Activated T-helper 1 cell treated with anti-CD3 and anti-CD28 coated beads, Interleukin-12 subunit alpha, Interleukin-12 subunit beta, Interleukin-2, Interleukin-4 antibody, amounts not matched to agents 30 ng/mL and 10 ng/mL and 1 ng/mL, durations not matched to agents 14 hours and 24 hours and 36 hours (primary cell): ENCODE results near the gene BBLN. TPM values are rescaled to one million over a fixed set of nuclear protein-coding genes. Genes with fewer than 3 reads are reported as not detected.
A peak's percentile ranks its signal among the peaks of the same experiment; 100 is the strongest.

Experiments
- DNase-seq: peaks from one replicate; pipeline ENCODE4 v3.0.0; 2021; ENCODE audit warnings: low spot score
- H3K27ac Mint-ChIP-seq: one replicate; pipeline ENCODE4 v1.8.0; 2021; ENCODE audit warnings: mild to moderate bottlenecking, mixed read lengths
- H3K27me3 Mint-ChIP-seq: one replicate; pipeline ENCODE4 v1.8.0; 2022; ENCODE audit warnings: mild to moderate bottlenecking, moderate library complexity, mixed read lengths; ENCODE audit not compliant: insufficient read depth
- H3K36me3 Mint-ChIP-seq: one replicate; pipeline ENCODE4 v1.8.0; 2021; ENCODE audit warnings: low read depth, mixed read lengths
- H3K4me1 Mint-ChIP-seq: one replicate; pipeline ENCODE4 v1.8.0; 2021; ENCODE audit warnings: low read depth, mixed read lengths
- H3K4me3 Mint-ChIP-seq: one replicate; pipeline ENCODE4 v1.8.0; 2021; ENCODE audit warnings: mild to moderate bottlenecking, moderate library complexity, mixed read lengths
- H3K9me3 Mint-ChIP-seq: one replicate; pipeline ENCODE4 v1.8.0; 2021; ENCODE audit warnings: mixed read lengths
- intact Hi-C: fragments of 100-400 bp; cut with micrococcal nuclease; formaldehyde crosslinking; loops from one replicate; pipeline ENCODE4 v1.15.1; 2024
- total RNA-seq: library from RNA; stranded (reverse); gene quantifications from 2 replicates; pipeline ENCODE4 v1.2.3, GENCODE V29; 2022

BBLN gene
- total RNA-seq, 1 donor from 2014 or later = 106 TPM

- no peaks in the 10 kb centered on the region for H3K27me3 Mint-ChIP-seq
- DNase-seq = no peak
- no peak overlapping the region for H3K27ac Mint-ChIP-seq
- peaks cover 8% of the 10 kb centered on the region for H3K36me3 Mint-ChIP-seq
- intact Hi-C loops = no loop called here
- peaks cover 19% of the 10 kb centered on the region for H3K4me1 Mint-ChIP-seq
- no peak overlapping the region for H3K4me3 Mint-ChIP-seq
- H3K9me3 Mint-ChIP-seq = no peaks in the 10 kb centered on the region
These were observed 39.9 kb upstream of the BBLN start for GRCh38 chr9:128120061-128120740.

GRCh38 chr9:128120741-128121465, 39.2 kb upstream of the BBLN start:
- Mint-ChIP-seq H3K4me3 (no peak overlapping the region), H3K9me3 (no peaks in the 10 kb centered on the region), H3K4me1 (peaks cover 26% of the 10 kb centered on the region), H3K27ac (no peak overlapping the region), H3K27me3 (no peaks in the 10 kb centered on the region), H3K36me3 (peaks cover 6% of the 10 kb centered on the region)
- intact Hi-C loops = no loop called here
- no peak for DNase-seq

GRCh38 chr9:128121466-128121810, 38.6 kb upstream of the BBLN start:
- no peak overlapping the region for H3K27ac Mint-ChIP-seq
- H3K4me3 Mint-ChIP-seq = no peak overlapping the region
- no peaks in the 10 kb centered on the region for H3K9me3 Mint-ChIP-seq
- peaks cover 32% of the 10 kb centered on the region for H3K4me1 Mint-ChIP-seq
- H3K36me3 Mint-ChIP-seq = peaks cover 6% of the 10 kb centered on the region
- intact Hi-C loops = no loop called here
- H3K27me3 Mint-ChIP-seq = no peaks in the 10 kb centered on the region
- DNase-seq = no peak

- Mint-ChIP-seq H3K9me3 (no peaks in the 10 kb centered on the region), H3K27ac (no peak overlapping the region), H3K4me3 (no peak overlapping the region), H3K27me3 (no peaks in the 10 kb centered on the region), H3K4me1 (peaks cover 35% of the 10 kb centered on the region), H3K36me3 (peaks cover 6% of the 10 kb centered on the region)
- intact Hi-C loops = no loop called here
- DNase-seq = no peak
These were observed 37.9 kb upstream of the BBLN start for GRCh38 chr9:128121924-128122808.

- Mint-ChIP-seq H3K27me3 (no peaks in the 10 kb centered on the region), H3K9me3 (no peaks in the 10 kb centered on the region), H3K4me3 (no peak overlapping the region), H3K36me3 (peaks cover 4% of the 10 kb centered on the region), H3K27ac (no peak overlapping the region), H3K4me1 (peaks cover 31% of the 10 kb centered on the region)
- intact Hi-C loops = no loop called here
- DNase-seq = no peak
These were observed 37.3 kb upstream of the BBLN start for GRCh38 chr9:128122809-128123175.

GRCh38 chr9:128123451-128124080, 36.5 kb upstream of the BBLN start:
- intact Hi-C loops = no loop called here
- Mint-ChIP-seq H3K27me3 (no peaks in the 10 kb centered on the region), H3K4me3 (no peak overlapping the region), H3K9me3 (no peaks in the 10 kb centered on the region), H3K36me3 (peaks cover 4% of the 10 kb centered on the region), H3K4me1 (peaks cover 24% of the 10 kb centered on the region), H3K27ac (no peak overlapping the region)
- DNase-seq = no peak

- Mint-ChIP-seq H3K27me3 (no peaks in the 10 kb centered on the region), H3K4me3 (peak overlapping the region; percentile 19), H3K9me3 (no peaks in the 10 kb centered on the region), H3K4me1 (peaks cover 31% of the 10 kb centered on the region), H3K36me3 (peaks cover 4% of the 10 kb centered on the region), H3K27ac (no peak overlapping the region)
- intact Hi-C loops = no loop called here
- no peak for DNase-seq
These were observed 35.6 kb upstream of the BBLN start for GRCh38 chr9:128124451-128124850.

GRCh38 chr9:128124873-128125579, 35.0 kb upstream of the BBLN start:
- H3K27me3 Mint-ChIP-seq = peaks cover 1% of the 10 kb centered on the region
- H3K4me1 Mint-ChIP-seq = peaks cover 34% of the 10 kb centered on the region
- H3K9me3 Mint-ChIP-seq = no peaks in the 10 kb centered on the region
- intact Hi-C loops = no loop called here
- no peak for DNase-seq
- H3K4me3 Mint-ChIP-seq = peak overlapping the region; percentile 56
- H3K36me3 Mint-ChIP-seq = peaks cover 4% of the 10 kb centered on the region
- no peak overlapping the region for H3K27ac Mint-ChIP-seq

GRCh38 chr9:128125580-128126354, 34.3 kb upstream of the BBLN start:
- Mint-ChIP-seq H3K36me3 (peaks cover 4% of the 10 kb centered on the region), H3K4me3 (peak overlapping the region; percentile 85)
- intact Hi-C loops = no loop called here

GRCh38 chr9:128127568-128127989, 32.5 kb upstream of the BBLN start, which contains the start of gene PTGES2:
PTGES2 (minus strand) TSS chr9:128127729; CDS start chr9:128127717, 12 bp downstream.
- Mint-ChIP-seq H3K27ac (peak within 1 kb of the TSS; percentile 99), H3K4me1 (peaks cover 34% of the 10 kb centered on the region), H3K9me3 (no peaks in the 10 kb centered on the region), H3K27me3 (peaks cover 13% of the 10 kb centered on the region), H3K4me3 (peak within 1 kb of the TSS; percentile 90), H3K36me3 (peaks cover 4% of the 10 kb centered on the region)
- intact Hi-C loops = loop anchor here (1.0 kb wide), 1 partner anchor 33 kb away; no protein-coding TSS in a partner anchor
- peak; percentile 80 for DNase-seq

More at GRCh38 chr9:128125580-128126354, 34.3 kb upstream of the BBLN start:
- Mint-ChIP-seq H3K9me3 (no peaks in the 10 kb centered on the region), H3K27ac (peak overlapping the region; percentile 64), H3K4me1 (peaks cover 34% of the 10 kb centered on the region), H3K27me3 (peaks cover 4% of the 10 kb centered on the region)
- DNase-seq = no peak

GRCh38 chr9:128127990-128128835, 31.9 kb upstream of the BBLN start:
- no peaks in the 10 kb centered on the region for H3K9me3 Mint-ChIP-seq
- peak overlapping the region; percentile 99 for H3K27ac Mint-ChIP-seq
- H3K27me3 Mint-ChIP-seq = peaks cover 19% of the 10 kb centered on the region

More at GRCh38 chr9:128127990-128128835, 31.9 kb upstream of the BBLN start:
- intact Hi-C loops = loop anchor here (1.0 to 2.0 kb wide), 10 partner anchors 11 to 357 kb away; partner anchors contain the start of genes BBLN, CIZ1, COQ4 and DPM2
- peak; percentile 79 for DNase-seq
- peaks cover 39% of the 10 kb centered on the region for H3K4me1 Mint-ChIP-seq
- peaks cover 4% of the 10 kb centered on the region for H3K36me3 Mint-ChIP-seq
- H3K4me3 Mint-ChIP-seq = peak overlapping the region; percentile 90
